ENCODE data around the gene SLIT3. TPM values are rescaled to one million over a fixed set of nuclear protein-coding genes. Genes with fewer than 3 reads are reported as not detected.

The SLIT3 gene
- total RNA-seq, 1 experiment from 2014 or later: 0.92 TPM

DNA sequence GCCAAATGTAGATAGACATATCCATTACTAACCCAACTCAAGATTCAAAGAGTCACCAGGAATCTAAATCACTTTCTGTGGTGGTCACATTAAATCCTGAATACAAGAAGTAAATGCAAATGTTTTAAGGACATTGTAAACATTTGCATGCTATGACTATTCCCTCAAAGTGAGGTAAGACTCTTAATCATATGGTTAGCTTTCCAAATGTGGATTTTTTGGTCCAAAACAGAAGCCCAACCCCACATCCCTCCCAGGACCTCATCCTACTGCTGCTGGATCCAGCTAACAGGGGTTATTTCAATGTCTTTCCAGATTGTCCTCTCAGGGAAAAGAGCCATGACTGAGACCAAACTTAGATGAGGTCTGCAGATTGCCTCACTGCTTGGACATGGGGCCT lies 493.7 kb downstream of the SLIT3 start:
- H2BK12ac ChIP-seq (ENCODE audit: insufficient read length, low read depth, low read length): no peak overlapping the region
- no peak overlapping the region for H2BK120ac ChIP-seq (ENCODE audit: low read depth, low read length, poor library complexity, severe bottlenecking)
- H3K56ac ChIP-seq (ENCODE audit: insufficient read length, low read depth, low read length): no peak overlapping the region
- no peak overlapping the region for H2AFZ ChIP-seq (ENCODE audit: low read length)
- no peak overlapping the region for H3K18ac ChIP-seq (ENCODE audit: insufficient read length, low read depth, low read length)
- Mint-ChIP-seq H3K4me3 (no peak overlapping the region), H3K36me3 (ENCODE audit: insufficient read depth in 1 of 3, low read depth in 3 of 3) (no peaks in the 10 kb centered on the region), H3K27ac (no peak overlapping the region), H3K9me3 (no peaks in the 10 kb centered on the region; a peak in 1 of 5 replicates), H3K4me1 (peaks cover 0 to 2% of the 10 kb centered on the region in 2 experiments; a peak in 1 of 4 replicates), H3K27me3 (ENCODE audit: low read depth) (peaks cover 25% of the 10 kb centered on the region)
- no peaks in the 10 kb centered on the region for H3K27me3 ChIP-seq (ENCODE audit: insufficient read depth, low read length)
- H3K4me1 ChIP-seq (ENCODE audit: insufficient read depth, low read length): no peaks in the 10 kb centered on the region
- H3K79me2 ChIP-seq (ENCODE audit: insufficient read depth, low read length): no peaks in the 10 kb centered on the region
- H3K9me3 ChIP-seq (ENCODE audit: control insufficient read depth, low read depth, low read length): no peaks in the 10 kb centered on the region
- no peak overlapping the region for H2BK15ac ChIP-seq (ENCODE audit: low read depth, low read length)
- DNase-seq: no peak
- no peak overlapping the region for H3T11ph ChIP-seq (ENCODE audit: low read length)
- H3K4ac ChIP-seq (ENCODE audit: low read depth, low read length): no peak overlapping the region
- H3K4me2 ChIP-seq (ENCODE audit: insufficient read depth, insufficient read length, low read length): no peak overlapping the region
- H3K23me2 ChIP-seq (ENCODE audit: insufficient read length, low read depth, low read length, poor library complexity, severe bottlenecking): no peaks in the 10 kb centered on the region
- no peak overlapping the region for H3K9ac ChIP-seq (ENCODE audit: extremely low read depth, insufficient read length, low read length)
- H4K91ac ChIP-seq (ENCODE audit: insufficient read length, low read depth, low read length): no peak overlapping the region
- H4K5ac ChIP-seq (ENCODE audit: insufficient read length, low read depth, low read length): no peak overlapping the region
- no peak overlapping the region for H4K8ac ChIP-seq (replicated peaks; ENCODE audit: insufficient read length, low read depth, low read length)
- H3K27ac ChIP-seq (ENCODE audit: insufficient read length, low read depth, low read length): no peak overlapping the region
- H3K14ac ChIP-seq (ENCODE audit: insufficient read depth, low read length): no peak overlapping the region
- H2AK5ac ChIP-seq (ENCODE audit: insufficient read length, low read length): no peak overlapping the region
- no peak overlapping the region for H2BK5ac ChIP-seq (ENCODE audit: insufficient read length, low read length)
- TF ChIP-seq, protein P1, sequence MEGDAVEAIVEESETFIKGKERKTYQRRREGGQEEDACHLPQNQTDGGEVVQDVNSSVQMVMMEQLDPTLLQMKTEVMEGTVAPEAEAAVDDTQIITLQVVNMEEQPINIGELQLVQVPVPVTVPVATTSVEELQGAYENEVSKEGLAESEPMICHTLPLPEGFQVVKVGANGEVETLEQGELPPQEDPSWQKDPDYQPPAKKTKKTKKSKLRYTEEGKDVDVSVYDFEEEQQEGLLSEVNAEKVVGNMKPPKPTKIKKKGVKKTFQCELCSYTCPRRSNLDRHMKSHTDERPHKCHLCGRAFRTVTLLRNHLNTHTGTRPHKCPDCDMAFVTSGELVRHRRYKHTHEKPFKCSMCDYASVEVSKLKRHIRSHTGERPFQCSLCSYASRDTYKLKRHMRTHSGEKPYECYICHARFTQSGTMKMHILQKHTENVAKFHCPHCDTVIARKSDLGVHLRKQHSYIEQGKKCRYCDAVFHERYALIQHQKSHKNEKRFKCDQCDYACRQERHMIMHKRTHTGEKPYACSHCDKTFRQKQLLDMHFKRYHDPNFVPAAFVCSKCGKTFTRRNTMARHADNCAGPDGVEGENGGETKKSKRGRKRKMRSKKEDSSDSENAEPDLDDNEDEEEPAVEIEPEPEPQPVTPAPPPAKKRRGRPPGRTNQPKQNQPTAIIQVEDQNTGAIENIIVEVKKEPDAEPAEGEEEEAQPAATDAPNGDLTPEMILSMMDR (conservative IDR thresholded peaks at IDR 0.05): no peak
- H4K20me1 ChIP-seq (ENCODE audit: control insufficient read depth, insufficient read depth, insufficient read length): no peaks in the 10 kb centered on the region
- no peak overlapping the region for H3K23ac ChIP-seq (ENCODE audit: insufficient read length, low read depth, low read length)
- H3K79me1 ChIP-seq (ENCODE audit: insufficient read depth, low read depth, low read length, poor library complexity, severe bottlenecking): no peaks in the 10 kb centered on the region
- no peak overlapping the region for H2BK20ac ChIP-seq (ENCODE audit: low read depth, low read length, poor library complexity, severe bottlenecking)
